ENCODE results near the gene DNAH7.
"Not testable (repeated sequence)": the region's sequence is repeated elsewhere in the genome, so short reads cannot be mapped to it uniquely, and the experiment has no call there.

DNAH7 gene

GRCh38 chr2:195967336-195967735, 101.3 kb downstream of the DNAH7 start:
- no peak for TF ChIP-seq ZNF274 (IDR thresholded peaks at IDR 0.05; ENCODE audit: low read depth, low read length)
- H3K4me3 ChIP-seq (ENCODE audit: low read length), result no peak overlapping the region

- no peak overlapping the region for H3K4me3 ChIP-seq (ENCODE audit: low read length)
- TF ChIP-seq ZNF274 (IDR thresholded peaks at IDR 0.05; ENCODE audit: low read depth, low read length), result no peak
These were observed 106.8 kb downstream of the DNAH7 start for GRCh38 chr2:195961873-195962272.

- no peak overlapping the region for H3K4me3 ChIP-seq (ENCODE audit: low read length)
- no peak for TF ChIP-seq ZNF274 (IDR thresholded peaks at IDR 0.05; ENCODE audit: low read depth, low read length)
These were observed 109.3 kb downstream of the DNAH7 start for GRCh38 chr2:195959341-195959740.

- TF ChIP-seq ZNF274 (IDR thresholded peaks at IDR 0.05; ENCODE audit: low read depth, low read length), result no peak
- H3K4me3 ChIP-seq (ENCODE audit: low read length), result no peak overlapping the region
These were observed 111.9 kb downstream of the DNAH7 start for GRCh38 chr2:195956725-195957124.

- no peak for TF ChIP-seq ZNF274 (IDR thresholded peaks at IDR 0.05; ENCODE audit: low read depth, low read length)
These were observed 123.6 kb downstream of the DNAH7 start for GRCh38 chr2:195945056-195945455.

GRCh38 chr2:195937176-195937575, 131.5 kb downstream of the DNAH7 start:
- TF ChIP-seq ZNF274 (IDR thresholded peaks at IDR 0.05; ENCODE audit: low read depth, low read length), result no peak
- no peak overlapping the region for H3K4me3 ChIP-seq (ENCODE audit: low read length)

More at GRCh38 chr2:195945056-195945455, 123.6 kb downstream of the DNAH7 start:
- no peak overlapping the region for H3K4me3 ChIP-seq (ENCODE audit: low read length)

GRCh38 chr2:195934484-195934883, 134.2 kb downstream of the DNAH7 start:
- no peak overlapping the region for H3K4me3 ChIP-seq (ENCODE audit: low read length)
- TF ChIP-seq ZNF274 (IDR thresholded peaks at IDR 0.05; ENCODE audit: low read depth, low read length), result no peak

- TF ChIP-seq ZNF274 (IDR thresholded peaks at IDR 0.05; ENCODE audit: low read depth, low read length), result no peak
- H3K4me3 ChIP-seq (ENCODE audit: low read length), result no peak overlapping the region
These were observed 139.1 kb downstream of the DNAH7 start for GRCh38 chr2:195929531-195929930.

GRCh38 chr2:195925120-195925519, 143.5 kb downstream of the DNAH7 start:
- H3K4me3 ChIP-seq (ENCODE audit: low read length), result no peak overlapping the region
- no peak for TF ChIP-seq ZNF274 (IDR thresholded peaks at IDR 0.05; ENCODE audit: low read depth, low read length)

- TF ChIP-seq ZNF274 (IDR thresholded peaks at IDR 0.05; ENCODE audit: low read depth, low read length), result no peak
- H3K4me3 ChIP-seq (ENCODE audit: low read length), result no peak overlapping the region
These were observed 144.7 kb downstream of the DNAH7 start for GRCh38 chr2:195923889-195924288.

- not testable (repeated sequence) for H3K4me3 ChIP-seq (ENCODE audit: low read length)
These were observed 151.5 kb downstream of the DNAH7 start for GRCh38 chr2:195917021-195917600.

- no peak overlapping the region for H3K4me3 ChIP-seq (ENCODE audit: low read length)
- TF ChIP-seq ZNF274 (IDR thresholded peaks at IDR 0.05; ENCODE audit: low read depth, low read length), result no peak
These were observed 156.6 kb downstream of the DNAH7 start for GRCh38 chr2:195912079-195912478.

GRCh38 chr2:195910570-195910969, 158.1 kb downstream of the DNAH7 start:
- no peak overlapping the region for H3K4me3 ChIP-seq (ENCODE audit: low read length)
- TF ChIP-seq ZNF274 (IDR thresholded peaks at IDR 0.05; ENCODE audit: low read depth, low read length), result no peak

GRCh38 chr2:195909926-195910325, 158.7 kb downstream of the DNAH7 start:
- H3K4me3 ChIP-seq (ENCODE audit: low read length), result no peak overlapping the region
- no peak for TF ChIP-seq ZNF274 (IDR thresholded peaks at IDR 0.05; ENCODE audit: low read depth, low read length)

- no peak overlapping the region for H3K4me3 ChIP-seq (ENCODE audit: low read length)
- TF ChIP-seq ZNF274 (IDR thresholded peaks at IDR 0.05; ENCODE audit: low read depth, low read length), result no peak
These were observed 161.2 kb downstream of the DNAH7 start for GRCh38 chr2:195907474-195907873.

- no peak for TF ChIP-seq ZNF274 (IDR thresholded peaks at IDR 0.05; ENCODE audit: low read depth, low read length)
- H3K4me3 ChIP-seq (ENCODE audit: low read length), result no peak overlapping the region
These were observed 164.7 kb downstream of the DNAH7 start for GRCh38 chr2:195903956-195904355.

All from GM08714 (cell line).